ENCODE data around the gene KCNJ15. TPM values are rescaled to one million over a fixed set of nuclear protein-coding genes. Genes with fewer than 3 reads are reported as not detected.

KCNJ15 gene
- total RNA-seq, 1 experiment from 2014 or later, result not detected

- DNase-seq (ENCODE audit: low read depth, low spot score), result no peak
- no peaks in the 10 kb centered on the region for H3K79me2 ChIP-seq (ENCODE audit: insufficient read depth, low read length)
Observed at GRCh38 chr21:38282921-38283320, 26.1 kb downstream of the KCNJ15 start.

More at GRCh38 chr21:38282921-38283320, 26.1 kb downstream of the KCNJ15 start:
- Histone ChIP-seq H4K20me1 (ENCODE audit: insufficient read depth) (no peaks in the 10 kb centered on the region), H3K27ac (ENCODE audit: low read depth, low read length) (no peak overlapping the region), H3K27me3 (ENCODE audit: insufficient read depth, low read length) (no peaks in the 10 kb centered on the region; the same call in 1 of the 2 replicates), H3K9ac (ENCODE audit: low read length) (no peak overlapping the region), H3K4me2 (ENCODE audit: low read length) (no peak overlapping the region), H3K9me2 (ENCODE audit: insufficient read depth) (no peaks in the 10 kb centered on the region), H3K9me3 (ENCODE audit: control insufficient read depth in 1 of 2, insufficient read depth in 1 of 2, low read depth in 1 of 2, low read length in 2 of 2) (no peaks in the 10 kb centered on the region), H2AFZ (ENCODE audit: low read depth, low read length, poor library complexity, severe bottlenecking) (no peak overlapping the region), H3K36me3 (ENCODE audit: control insufficient read depth in 1 of 2, insufficient read depth in 2 of 2, low read length in 2 of 2) (no peaks in the 10 kb centered on the region), H3K4me1 (ENCODE audit: control insufficient read depth in 1 of 2, insufficient read depth in 2 of 2, low read length in 2 of 2) (no peaks in the 10 kb centered on the region), H3K4me3 (replicated peaks in 1 of 2; ENCODE audit: low read depth in 1 of 2, low read length in 2 of 2) (no peak overlapping the region)
- no TSS peak for BruUV-seq (replicated peaks)
- RAD21 ChIA-PET (ENCODE audit: low non-redundant PET in 1 of 2, low total read pairs in 2 of 2, uncharacterized antibody in 2 of 2, unreplicated experiment in 2 of 2), result no interaction called here
- CTCF ChIA-PET, result no interaction called here
- intact Hi-C loops (cut with micrococcal nuclease), result no loop called here
- TF ChIP-seq CBX3 (IDR thresholded peaks at IDR 0.05; ENCODE audit: low read depth) (no peak), CTCF (IDR thresholded peaks at IDR 0.05 in 2 of 3, conservative IDR thresholded peaks at IDR 0.05 in 1 of 3; ENCODE audit: borderline replicate concordance in 1 of 3, insufficient read depth in 1 of 3, low read depth in 2 of 3, low read length in 2 of 3) (no peak), ZFX (IDR thresholded peaks at IDR 0.05) (no peak), FOSL1 (IDR thresholded peaks at IDR 0.05; ENCODE audit: low read depth) (no peak), CEBPB (IDR thresholded peaks at IDR 0.05; ENCODE audit: low read depth) (no peak), SIN3A (IDR thresholded peaks at IDR 0.05; ENCODE audit: low read depth) (no peak), MAX (IDR thresholded peaks at IDR 0.05) (no peak), REST (IDR thresholded peaks at IDR 0.05; ENCODE audit: low read depth) (no peak), ELF1 (IDR thresholded peaks at IDR 0.05; ENCODE audit: borderline replicate concordance, low read depth) (no peak)
- ATAC-seq, result no peak
- POLR2A ChIA-PET, result no interaction called here

Measured in HCT116 (cell line).